ENCODE data around the gene ARHGAP26. TPM values are rescaled to one million over a fixed set of nuclear protein-coding genes. Genes with fewer than 3 reads are reported as not detected.

Gene ARHGAP26
- total RNA-seq, 2 donors from 2014 or later: 27.5 to 80.7 TPM

GRCh38 chr5:142905348-142905747 is 135.2 kb downstream of the ARHGAP26 start:
- H3K27ac ChIP-seq: no peak overlapping the region
- H3K27me3 ChIP-seq (replicated peaks; ENCODE audit: insufficient read depth): no peaks in the 10 kb centered on the region
- no peak for TF ChIP-seq CTCF (IDR thresholded peaks at IDR 0.05)
- H3K4me1 ChIP-seq (ENCODE audit: control insufficient read depth in 1 of 2, low read depth in 2 of 2): no peaks in the 10 kb centered on the region
- ATAC-seq (ENCODE audit: insufficient number of reproducible peaks, low FRiP score, low read depth): no peak
- no peak overlapping the region for H3K4me3 ChIP-seq
- H3K36me3 ChIP-seq: peaks cover 17% of the 10 kb centered on the region
- H3K9me3 ChIP-seq: no peaks in the 10 kb centered on the region
- DNase-seq (ENCODE audit: low spot score): no peak

- H3K36me3 ChIP-seq: peaks cover 19% of the 10 kb centered on the region
- ATAC-seq (ENCODE audit: insufficient number of reproducible peaks, low FRiP score, low read depth) (no peak), DNase-seq (ENCODE audit: low spot score) (no peak)
- no peaks in the 10 kb centered on the region for H3K27me3 ChIP-seq (replicated peaks; ENCODE audit: insufficient read depth)
- H3K9me3 ChIP-seq: no peaks in the 10 kb centered on the region
- TF ChIP-seq CTCF (IDR thresholded peaks at IDR 0.05): no peak
- no peak overlapping the region for H3K4me3 ChIP-seq
- no peak overlapping the region for H3K27ac ChIP-seq
- H3K4me1 ChIP-seq (ENCODE audit: control insufficient read depth in 1 of 2, low read depth in 2 of 2): no peaks in the 10 kb centered on the region
These were observed 136.9 kb downstream of the ARHGAP26 start for GRCh38 chr5:142906863-142907671.

GRCh38 chr5:142908659-142909058 is 138.5 kb downstream of the ARHGAP26 start:
- Histone ChIP-seq H3K36me3 (peaks cover 19% of the 10 kb centered on the region), H3K4me1 (ENCODE audit: control insufficient read depth in 1 of 2, low read depth in 2 of 2) (no peaks in the 10 kb centered on the region), H3K4me3 (no peak overlapping the region), H3K27me3 (replicated peaks; ENCODE audit: insufficient read depth) (no peaks in the 10 kb centered on the region), H3K27ac (no peak overlapping the region), H3K9me3 (no peaks in the 10 kb centered on the region)
- ATAC-seq (ENCODE audit: insufficient number of reproducible peaks, low FRiP score, low read depth): no peak
- no peak for DNase-seq (ENCODE audit: low spot score)
- TF ChIP-seq CTCF (IDR thresholded peaks at IDR 0.05): no peak

- no peaks in the 10 kb centered on the region for H3K27me3 ChIP-seq (replicated peaks; ENCODE audit: insufficient read depth)
- H3K27ac ChIP-seq: no peak overlapping the region
- peaks cover 19% of the 10 kb centered on the region for H3K36me3 ChIP-seq
- DNase-seq (ENCODE audit: low spot score) (no peak), ATAC-seq (ENCODE audit: insufficient number of reproducible peaks, low FRiP score, low read depth) (no peak)
- H3K4me1 ChIP-seq (ENCODE audit: control insufficient read depth in 1 of 2, low read depth in 2 of 2): no peaks in the 10 kb centered on the region
- no peak for TF ChIP-seq CTCF (IDR thresholded peaks at IDR 0.05)
- no peaks in the 10 kb centered on the region for H3K9me3 ChIP-seq
- H3K4me3 ChIP-seq: no peak overlapping the region
These were observed 140.0 kb downstream of the ARHGAP26 start for GRCh38 chr5:142910128-142910527.

- DNase-seq (ENCODE audit: low spot score) (no peak), ATAC-seq (ENCODE audit: insufficient number of reproducible peaks, low FRiP score, low read depth) (no peak)
- Histone ChIP-seq H3K4me3 (no peak overlapping the region), H3K9me3 (no peaks in the 10 kb centered on the region), H3K36me3 (peaks cover 19% of the 10 kb centered on the region), H3K4me1 (ENCODE audit: control insufficient read depth in 1 of 2, low read depth in 2 of 2) (no peaks in the 10 kb centered on the region), H3K27me3 (replicated peaks; ENCODE audit: insufficient read depth) (no peaks in the 10 kb centered on the region), H3K27ac (no peak overlapping the region)
- TF ChIP-seq CTCF (IDR thresholded peaks at IDR 0.05): no peak
These were observed 141.0 kb downstream of the ARHGAP26 start for GRCh38 chr5:142911170-142911569.

Data from thoracic aorta (tissue), 2 donors.